GM12878 (cell line): ENCODE measurements around the gene GGA2. TPM values are rescaled to one million over a fixed set of nuclear protein-coding genes. Genes with fewer than 3 reads are reported as not detected.

Experiments
- ETV6 ChIP-seq, 2 experiments: fragments of 450-650 bp in 1 of 2; IDR thresholded peaks in 1 of 2; conservative IDR thresholded peaks in 1 of 2; 2 replicates each; pipeline ENCODE4 v1.6.1; 2014; ENCODE audit warnings: antibody characterized with exemption in 1 of 2, borderline replicate concordance in 1 of 2, low read depth in 1 of 2, mild to moderate bottlenecking in 1 of 2, moderate library complexity in 1 of 2
- FOXM1 ChIP-seq: IDR thresholded peaks from 2 replicates; pipeline ENCODE4 v1.6.1; 2012; ENCODE audit warnings: low read depth, mild to moderate bottlenecking, inconsistent platforms, low read length, moderate library complexity
- HDGF ChIP-seq: fragments of 450-650 bp; IDR thresholded peaks from 2 replicates; pipeline ENCODE4 v1.6.1; 2016; ENCODE audit warnings: antibody characterized with exemption
- IRF4 ChIP-seq: IDR thresholded peaks from 2 replicates; pipeline ENCODE4 v1.6.1; 2011; ENCODE audit warnings: low read depth, low read length
- PAX8 ChIP-seq: fragments of 450-650 bp; IDR thresholded peaks from 2 replicates; pipeline ENCODE4 v1.6.1; 2017; ENCODE audit warnings: mild to moderate bottlenecking, moderate library complexity
- POLR2A ChIP-seq: IDR thresholded peaks from 2 replicates; pipeline ENCODE4 v1.6.1; 2011; ENCODE audit warnings: low read depth, mild to moderate bottlenecking, low read length
- RAD21 ChIP-seq: IDR thresholded peaks from 2 replicates; pipeline ENCODE4 v1.6.1; 2011; ENCODE audit warnings: mild to moderate bottlenecking, low read depth, low read length, moderate library complexity; ENCODE audit not compliant: insufficient read depth
- RUNX3 ChIP-seq: IDR thresholded peaks from 2 replicates; pipeline ENCODE4 v1.6.1; 2012; ENCODE audit warnings: low read length, inconsistent platforms
- SMARCA5 ChIP-seq: fragments of 450-650 bp; IDR thresholded peaks from 2 replicates; pipeline ENCODE4 v1.6.1; 2017; ENCODE audit warnings: mild to moderate bottlenecking
- STAT3 ChIP-seq: IDR thresholded peaks from 2 replicates; pipeline ENCODE4 v1.6.1; 2011; ENCODE audit warnings: low read depth, low read length, improper control_type of control experiment
- SUZ12 ChIP-seq: fragments of 200-600 bp; sonication (generic); IDR thresholded peaks from one replicate; pipeline ENCODE4 v1.6.1; 2018; ENCODE audit warnings: antibody characterized with exemption, mild to moderate bottlenecking; ENCODE audit not compliant: unreplicated experiment
- TBL1XR1 ChIP-seq: IDR thresholded peaks from 2 replicates; pipeline ENCODE4 v1.6.1; 2012; ENCODE audit warnings: low read depth, low read length, improper control_type of control experiment
- ZNF217 ChIP-seq: fragments of 450-650 bp; IDR thresholded peaks from 2 replicates; pipeline ENCODE4 v1.6.1; 2017; ENCODE audit warnings: antibody characterized with exemption, mild to moderate bottlenecking
- polyA plus RNA-seq, 11 experiments: library from polyadenylated mRNA; depleted of rRNA in 4 of 11; unstranded in 6 of 11; stranded (reverse) in 5 of 11; fragments of >200 nt; fragmentation: Nextera tagmentation in 4 of 11; fragmentation: Illumina TruSeq in 1 of 11; extraction: Ambion mirVana in 4 of 11; extraction: Trizol in 1 of 11; gene quantifications; 1 replicate in 1 of 11; 2 replicates in 10 of 11; pipeline versions ENCODE4 v1.2.1 to v1.2.3, GENCODE V29; 2011 to 2016; ENCODE audit warnings: inconsistent platforms in 2 of 11, missing spikeins in 2 of 11, low read depth in 1 of 11
- total RNA-seq, 4 experiments: library from RNA; depleted of rRNA in 3 of 4; stranded (reverse); fragments of >200 nt in 3 of 4; fragmentation: Illumina TruSeq in 1 of 4; extraction: Trizol in 1 of 4; gene quantifications; 2 replicates each; pipeline versions ENCODE4 v1.2.1 to v1.2.3, GENCODE V29; 2013 to 2021
- TF ChIP-seq, protein P1 (sequence below): fragments of 450-650 bp; IDR thresholded peaks from 2 replicates; pipeline ENCODE4 v1.6.1; 2018; ENCODE audit warnings: borderline replicate concordance, mild to moderate bottlenecking; ENCODE audit not compliant: partially characterized antibody
- TF ChIP-seq, protein P2 (sequence below): IDR thresholded peaks from 2 replicates; pipeline ENCODE4 v1.6.1; 2012; ENCODE audit warnings: low read depth, low read length, improper control_type of control experiment
- TF ChIP-seq, protein P3 (sequence below): fragments of 450-650 bp; formaldehyde crosslinking; IDR thresholded peaks from 2 replicates; pipeline ENCODE4 v1.4.0; 2022; ENCODE audit warnings: mild to moderate bottlenecking, moderate library complexity
- TF ChIP-seq, protein P4 (sequence below): fragments of 450-650 bp; IDR thresholded peaks from 2 replicates; pipeline ENCODE4 v1.6.1; 2017; ENCODE audit warnings: mild to moderate bottlenecking, moderate library complexity

Gene GGA2
- total and polyA plus RNA-seq, 10 of the 15 experiments (the other 5 are each of a cell fraction or from before 2014, with no cell fraction given): 14.1 to 153 (median 86.6) TPM

DNA sequence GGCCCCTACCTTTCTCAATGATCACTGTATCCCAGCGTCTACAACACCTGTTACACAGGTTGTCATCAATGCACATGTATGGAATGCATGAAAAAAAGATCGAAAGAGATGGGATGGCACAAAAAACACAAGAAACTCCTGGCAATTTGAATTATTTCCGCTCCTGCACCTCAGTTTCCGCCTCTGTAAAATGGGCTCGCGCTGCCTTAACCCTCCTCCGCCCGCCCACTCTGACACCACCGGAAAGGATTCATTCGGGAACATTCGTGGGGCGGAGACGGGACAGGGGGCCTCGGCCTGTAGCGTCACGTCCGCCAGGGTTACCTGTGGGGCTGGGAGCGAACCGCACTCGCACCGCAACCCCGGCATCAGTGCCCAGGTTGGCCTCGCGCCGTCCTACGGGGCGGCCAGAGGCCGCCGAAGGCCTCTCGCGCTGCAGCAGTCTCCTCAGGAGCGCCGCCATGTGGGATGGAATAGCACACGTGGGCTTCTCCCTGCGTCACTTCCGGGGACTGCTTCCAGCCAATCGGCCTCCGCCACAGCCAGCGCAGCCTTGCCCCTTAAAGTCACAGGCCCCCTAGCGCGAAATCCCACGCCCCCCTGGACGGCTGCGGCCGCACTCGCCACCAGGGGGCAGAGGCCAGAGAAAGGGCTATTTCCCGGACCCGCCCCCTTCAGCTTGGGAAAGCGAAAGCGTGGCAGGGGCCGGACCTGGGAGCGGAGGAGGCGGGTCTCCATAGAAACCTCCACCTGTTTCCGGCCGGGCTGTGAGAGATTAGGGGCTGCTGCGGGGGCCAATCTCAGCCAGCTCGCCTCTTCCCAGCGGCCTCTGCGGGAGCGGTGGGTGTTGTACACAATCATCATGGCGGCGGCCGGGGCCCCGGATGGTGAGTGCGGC, 46.8 kb upstream of the GGA2 start, which contains the start of the genes EARS2 and UBFD1 (continued):
- TF ChIP-seq, protein P1, sequence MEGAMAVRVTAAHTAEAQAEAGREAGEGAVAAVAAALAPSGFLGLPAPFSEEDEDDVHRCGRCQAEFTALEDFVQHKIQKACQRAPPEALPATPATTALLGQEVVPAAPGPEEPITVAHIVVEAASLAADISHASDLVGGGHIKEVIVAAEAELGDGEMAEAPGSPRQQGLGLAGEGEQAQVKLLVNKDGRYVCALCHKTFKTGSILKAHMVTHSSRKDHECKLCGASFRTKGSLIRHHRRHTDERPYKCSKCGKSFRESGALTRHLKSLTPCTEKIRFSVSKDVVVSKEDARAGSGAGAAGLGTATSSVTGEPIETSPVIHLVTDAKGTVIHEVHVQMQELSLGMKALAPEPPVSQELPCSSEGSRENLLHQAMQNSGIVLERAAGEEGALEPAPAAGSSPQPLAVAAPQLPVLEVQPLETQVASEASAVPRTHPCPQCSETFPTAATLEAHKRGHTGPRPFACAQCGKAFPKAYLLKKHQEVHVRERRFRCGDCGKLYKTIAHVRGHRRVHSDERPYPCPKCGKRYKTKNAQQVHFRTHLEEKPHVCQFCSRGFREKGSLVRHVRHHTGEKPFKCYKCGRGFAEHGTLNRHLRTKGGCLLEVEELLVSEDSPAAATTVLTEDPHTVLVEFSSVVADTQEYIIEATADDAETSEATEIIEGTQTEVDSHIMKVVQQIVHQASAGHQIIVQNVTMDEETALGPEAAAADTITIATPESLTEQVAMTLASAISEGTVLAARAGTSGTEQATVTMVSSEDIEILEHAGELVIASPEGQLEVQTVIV: peak; percentile 62
- TF ChIP-seq, protein P2, sequence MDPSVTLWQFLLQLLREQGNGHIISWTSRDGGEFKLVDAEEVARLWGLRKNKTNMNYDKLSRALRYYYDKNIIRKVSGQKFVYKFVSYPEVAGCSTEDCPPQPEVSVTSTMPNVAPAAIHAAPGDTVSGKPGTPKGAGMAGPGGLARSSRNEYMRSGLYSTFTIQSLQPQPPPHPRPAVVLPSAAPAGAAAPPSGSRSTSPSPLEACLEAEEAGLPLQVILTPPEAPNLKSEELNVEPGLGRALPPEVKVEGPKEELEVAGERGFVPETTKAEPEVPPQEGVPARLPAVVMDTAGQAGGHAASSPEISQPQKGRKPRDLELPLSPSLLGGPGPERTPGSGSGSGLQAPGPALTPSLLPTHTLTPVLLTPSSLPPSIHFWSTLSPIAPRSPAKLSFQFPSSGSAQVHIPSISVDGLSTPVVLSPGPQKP: peak; percentile 82; the same call in 1 of the 2 replicates
- TF ChIP-seq PAX8 (no peak), HDGF (peak; percentile 82), TBL1XR1 (no peak), IRF4 (no peak), ZNF217 (peak; percentile 93), RAD21 (peak; percentile 51; the same call in 1 of the 2 replicates), FOXM1 (peak; percentile 92), RUNX3 (peak; percentile 56), SUZ12 (no peak), POLR2A (peak; percentile 91), SMARCA5 (peak; percentile 97), ETV6 (conservative IDR thresholded peaks at IDR 0.05 in 1 of 2, IDR thresholded peaks at IDR 0.05 in 1 of 2; ENCODE audit: borderline replicate concordance in 1 of 2, low read depth in 1 of 2) (peak in 1 of 2 experiments; percentile 8; a peak in 1 of 4 replicates), STAT3 (no peak)
- TF ChIP-seq, protein P3, sequence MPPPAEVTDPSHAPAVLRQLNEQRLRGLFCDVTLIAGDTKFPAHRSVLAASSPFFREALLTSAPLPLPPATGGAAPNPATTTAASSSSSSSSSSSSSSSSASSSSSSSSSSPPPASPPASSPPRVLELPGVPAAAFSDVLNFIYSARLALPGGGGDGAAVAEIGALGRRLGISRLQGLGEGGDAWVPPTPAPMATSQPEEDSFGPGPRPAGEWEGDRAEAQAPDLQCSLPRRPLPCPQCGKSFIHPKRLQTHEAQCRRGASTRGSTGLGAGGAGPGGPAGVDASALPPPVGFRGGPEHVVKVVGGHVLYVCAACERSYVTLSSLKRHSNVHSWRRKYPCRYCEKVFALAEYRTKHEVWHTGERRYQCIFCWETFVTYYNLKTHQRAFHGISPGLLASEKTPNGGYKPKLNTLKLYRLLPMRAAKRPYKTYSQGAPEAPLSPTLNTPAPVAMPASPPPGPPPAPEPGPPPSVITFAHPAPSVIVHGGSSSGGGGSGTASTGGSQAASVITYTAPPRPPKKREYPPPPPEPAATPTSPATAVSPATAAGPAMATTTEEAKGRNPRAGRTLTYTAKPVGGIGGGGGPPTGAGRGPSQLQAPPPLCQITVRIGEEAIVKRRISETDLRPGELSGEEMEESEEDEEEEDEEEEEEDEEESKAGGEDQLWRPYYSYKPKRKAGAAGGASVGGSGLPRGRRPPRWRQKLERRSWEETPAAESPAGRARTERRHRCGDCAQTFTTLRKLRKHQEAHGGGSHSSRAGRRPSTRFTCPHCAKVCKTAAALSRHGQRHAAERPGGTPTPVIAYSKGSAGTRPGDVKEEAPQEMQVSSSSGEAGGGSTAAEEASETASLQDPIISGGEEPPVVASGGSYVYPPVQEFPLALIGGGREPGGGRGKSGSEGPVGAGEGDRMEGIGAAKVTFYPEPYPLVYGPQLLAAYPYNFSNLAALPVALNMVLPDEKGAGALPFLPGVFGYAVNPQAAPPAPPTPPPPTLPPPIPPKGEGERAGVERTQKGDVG (CRISPR knock-in tag): no peak
- TF ChIP-seq, protein P4, sequence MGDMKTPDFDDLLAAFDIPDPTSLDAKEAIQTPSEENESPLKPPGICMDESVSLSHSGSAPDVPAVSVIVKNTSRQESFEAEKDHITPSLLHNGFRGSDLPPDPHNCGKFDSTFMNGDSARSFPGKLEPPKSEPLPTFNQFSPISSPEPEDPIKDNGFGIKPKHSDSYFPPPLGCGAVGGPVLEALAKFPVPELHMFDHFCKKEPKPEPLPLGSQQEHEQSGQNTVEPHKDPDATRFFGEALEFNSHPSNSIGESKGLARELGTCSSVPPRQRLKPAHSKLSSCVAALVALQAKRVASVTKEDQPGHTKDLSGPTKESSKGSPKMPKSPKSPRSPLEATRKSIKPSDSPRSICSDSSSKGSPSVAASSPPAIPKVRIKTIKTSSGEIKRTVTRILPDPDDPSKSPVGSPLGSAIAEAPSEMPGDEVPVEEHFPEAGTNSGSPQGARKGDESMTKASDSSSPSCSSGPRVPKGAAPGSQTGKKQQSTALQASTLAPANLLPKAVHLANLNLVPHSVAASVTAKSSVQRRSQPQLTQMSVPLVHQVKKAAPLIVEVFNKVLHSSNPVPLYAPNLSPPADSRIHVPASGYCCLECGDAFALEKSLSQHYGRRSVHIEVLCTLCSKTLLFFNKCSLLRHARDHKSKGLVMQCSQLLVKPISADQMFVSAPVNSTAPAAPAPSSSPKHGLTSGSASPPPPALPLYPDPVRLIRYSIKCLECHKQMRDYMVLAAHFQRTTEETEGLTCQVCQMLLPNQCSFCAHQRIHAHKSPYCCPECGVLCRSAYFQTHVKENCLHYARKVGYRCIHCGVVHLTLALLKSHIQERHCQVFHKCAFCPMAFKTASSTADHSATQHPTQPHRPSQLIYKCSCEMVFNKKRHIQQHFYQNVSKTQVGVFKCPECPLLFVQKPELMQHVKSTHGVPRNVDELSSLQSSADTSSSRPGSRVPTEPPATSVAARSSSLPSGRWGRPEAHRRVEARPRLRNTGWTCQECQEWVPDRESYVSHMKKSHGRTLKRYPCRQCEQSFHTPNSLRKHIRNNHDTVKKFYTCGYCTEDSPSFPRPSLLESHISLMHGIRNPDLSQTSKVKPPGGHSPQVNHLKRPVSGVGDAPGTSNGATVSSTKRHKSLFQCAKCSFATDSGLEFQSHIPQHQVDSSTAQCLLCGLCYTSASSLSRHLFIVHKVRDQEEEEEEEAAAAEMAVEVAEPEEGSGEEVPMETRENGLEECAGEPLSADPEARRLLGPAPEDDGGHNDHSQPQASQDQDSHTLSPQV: no peak
